ENCODE data around the gene RNF111.

DNA sequence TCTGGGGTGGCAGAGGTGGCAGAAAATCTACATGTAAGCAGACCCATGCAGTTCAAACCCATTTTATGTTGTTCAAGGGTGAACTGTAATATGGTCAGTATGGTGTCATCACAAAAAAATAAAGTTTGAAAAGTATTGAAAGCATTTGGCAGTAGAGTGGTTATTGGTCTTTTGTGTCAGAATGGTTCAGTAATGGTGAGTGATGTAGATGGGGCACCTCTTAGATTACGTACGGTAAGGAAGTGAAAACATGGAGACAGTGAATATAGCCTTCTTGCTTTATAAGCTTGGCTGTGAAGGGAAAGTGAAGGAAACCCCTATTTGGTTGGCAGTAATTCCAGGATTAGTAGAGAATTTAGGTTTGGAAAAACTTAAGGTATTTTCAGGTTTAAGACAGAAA is 100.3 kb downstream of the RNF111 start:
- TF ChIP-seq RAD21 (IDR thresholded peaks at IDR 0.05; ENCODE audit: insufficient read depth, low read depth, low read length): no peak
- TF ChIP-seq, protein P1, sequence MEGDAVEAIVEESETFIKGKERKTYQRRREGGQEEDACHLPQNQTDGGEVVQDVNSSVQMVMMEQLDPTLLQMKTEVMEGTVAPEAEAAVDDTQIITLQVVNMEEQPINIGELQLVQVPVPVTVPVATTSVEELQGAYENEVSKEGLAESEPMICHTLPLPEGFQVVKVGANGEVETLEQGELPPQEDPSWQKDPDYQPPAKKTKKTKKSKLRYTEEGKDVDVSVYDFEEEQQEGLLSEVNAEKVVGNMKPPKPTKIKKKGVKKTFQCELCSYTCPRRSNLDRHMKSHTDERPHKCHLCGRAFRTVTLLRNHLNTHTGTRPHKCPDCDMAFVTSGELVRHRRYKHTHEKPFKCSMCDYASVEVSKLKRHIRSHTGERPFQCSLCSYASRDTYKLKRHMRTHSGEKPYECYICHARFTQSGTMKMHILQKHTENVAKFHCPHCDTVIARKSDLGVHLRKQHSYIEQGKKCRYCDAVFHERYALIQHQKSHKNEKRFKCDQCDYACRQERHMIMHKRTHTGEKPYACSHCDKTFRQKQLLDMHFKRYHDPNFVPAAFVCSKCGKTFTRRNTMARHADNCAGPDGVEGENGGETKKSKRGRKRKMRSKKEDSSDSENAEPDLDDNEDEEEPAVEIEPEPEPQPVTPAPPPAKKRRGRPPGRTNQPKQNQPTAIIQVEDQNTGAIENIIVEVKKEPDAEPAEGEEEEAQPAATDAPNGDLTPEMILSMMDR (IDR thresholded peaks at IDR 0.05 in 2 of 3, conservative IDR thresholded peaks at IDR 0.05 in 1 of 3; ENCODE audit: control insufficient read depth in 2 of 3, extremely low read depth in 1 of 3, insufficient read depth in 1 of 3, low read depth in 3 of 3, low read length in 3 of 3): no peak
- no peak for TF ChIP-seq MYC (IDR thresholded peaks at IDR 0.05; ENCODE audit: insufficient read depth, insufficient read length, insufficient replicate concordance, low read length, severe bottlenecking)
- no peak for TF ChIP-seq POLR2AphosphoS5 (IDR thresholded peaks at IDR 0.05; ENCODE audit: low read length)
- no peak for TF ChIP-seq JUND (IDR thresholded peaks at IDR 0.05; ENCODE audit: low read depth, low read length)
- TF ChIP-seq SP1 (IDR thresholded peaks at IDR 0.05; ENCODE audit: low read depth, low read length): no peak
- TF ChIP-seq ETV6 (conservative IDR thresholded peaks at IDR 0.05 in 1 of 2, IDR thresholded peaks at IDR 0.05 in 1 of 2; ENCODE audit: borderline replicate concordance in 1 of 2, low read depth in 1 of 2): no peak
- TF ChIP-seq HDGF (IDR thresholded peaks at IDR 0.05): no peak
- TF ChIP-seq, protein P2, sequence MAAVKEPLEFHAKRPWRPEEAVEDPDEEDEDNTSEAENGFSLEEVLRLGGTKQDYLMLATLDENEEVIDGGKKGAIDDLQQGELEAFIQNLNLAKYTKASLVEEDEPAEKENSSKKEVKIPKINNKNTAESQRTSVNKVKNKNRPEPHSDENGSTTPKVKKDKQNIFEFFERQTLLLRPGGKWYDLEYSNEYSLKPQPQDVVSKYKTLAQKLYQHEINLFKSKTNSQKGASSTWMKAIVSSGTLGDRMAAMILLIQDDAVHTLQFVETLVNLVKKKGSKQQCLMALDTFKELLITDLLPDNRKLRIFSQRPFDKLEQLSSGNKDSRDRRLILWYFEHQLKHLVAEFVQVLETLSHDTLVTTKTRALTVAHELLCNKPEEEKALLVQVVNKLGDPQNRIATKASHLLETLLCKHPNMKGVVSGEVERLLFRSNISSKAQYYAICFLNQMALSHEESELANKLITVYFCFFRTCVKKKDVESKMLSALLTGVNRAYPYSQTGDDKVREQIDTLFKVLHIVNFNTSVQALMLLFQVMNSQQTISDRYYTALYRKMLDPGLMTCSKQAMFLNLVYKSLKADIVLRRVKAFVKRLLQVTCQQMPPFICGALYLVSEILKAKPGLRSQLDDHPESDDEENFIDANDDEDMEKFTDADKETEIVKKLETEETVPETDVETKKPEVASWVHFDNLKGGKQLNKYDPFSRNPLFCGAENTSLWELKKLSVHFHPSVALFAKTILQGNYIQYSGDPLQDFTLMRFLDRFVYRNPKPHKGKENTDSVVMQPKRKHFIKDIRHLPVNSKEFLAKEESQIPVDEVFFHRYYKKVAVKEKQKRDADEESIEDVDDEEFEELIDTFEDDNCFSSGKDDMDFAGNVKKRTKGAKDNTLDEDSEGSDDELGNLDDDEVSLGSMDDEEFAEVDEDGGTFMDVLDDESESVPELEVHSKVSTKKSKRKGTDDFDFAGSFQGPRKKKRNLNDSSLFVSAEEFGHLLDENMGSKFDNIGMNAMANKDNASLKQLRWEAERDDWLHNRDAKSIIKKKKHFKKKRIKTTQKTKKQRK (IDR thresholded peaks at IDR 0.05; ENCODE audit: low read depth, low read length): no peak
- TF ChIP-seq RCOR1 (conservative IDR thresholded peaks at IDR 0.05; ENCODE audit: low read depth, low read length): no peak
- TF ChIP-seq EZH2 (IDR thresholded peaks at IDR 0.05; ENCODE audit: borderline replicate concordance, control insufficient read depth, low read depth, low read length): no peak

Data from GM12878 (cell line).